Measurements from ENCODE around the gene DIS3L2. TPM values are rescaled to one million over a fixed set of nuclear protein-coding genes. Genes with fewer than 3 reads are reported as not detected.
A peak's percentile ranks its signal among the peaks of the same experiment; 100 is the strongest.

The DIS3L2 gene
- total and polyA plus RNA-seq, 2 experiments from 2014 or later = 15.2 to 25.3 TPM

GRCh38 chr2:232139786-232140562 lies 178.5 kb downstream of the DIS3L2 start (continued):
- TF ChIP-seq ZNF462 (CRISPR knock-in tag; IDR thresholded peaks at IDR 0.05) (no peak), POLR2AphosphoS5 (IDR thresholded peaks at IDR 0.05; ENCODE audit: low read depth) (no peak), CTCF (conservative IDR thresholded peaks at IDR 0.05; ENCODE audit: low read depth in 2 of 2) (no peak), STAT1 (IDR thresholded peaks at IDR 0.05; ENCODE audit: unreplicated experiment) (no peak), JUNB (IDR thresholded peaks at IDR 0.05; ENCODE audit: unreplicated experiment) (no peak)

GRCh38 chr2:232141591-232141990 lies 180.1 kb downstream of the DIS3L2 start:
- Histone ChIP-seq H3K27me3 (ENCODE audit: insufficient read depth) (no peaks in the 10 kb centered on the region), H4K20me1 (replicated peaks; ENCODE audit: insufficient read depth) (no peaks in the 10 kb centered on the region), H3K36me3 (ENCODE audit: insufficient read depth) (no peaks in the 10 kb centered on the region), H3K4me2 (no peak overlapping the region), H3K4me3 (no peak overlapping the region), H3K79me2 (replicated peaks; ENCODE audit: insufficient read depth) (no peaks in the 10 kb centered on the region), H3F3A (replicated peaks; ENCODE audit: low read depth) (no peaks in the 10 kb centered on the region), H3K4me1 (ENCODE audit: insufficient read depth) (no peaks in the 10 kb centered on the region), H3K27ac (ENCODE audit: low read depth) (no peak overlapping the region), H3K9me2 (ENCODE audit: insufficient read depth) (no peaks in the 10 kb centered on the region), H2AFZ (no peak overlapping the region)
- Mint-ChIP-seq H3K27me3 (ENCODE audit: insufficient read depth, low read depth, poor library complexity) (no peaks in the 10 kb centered on the region), H3K9me3 (no peaks in the 10 kb centered on the region), H3K4me3 (no peak overlapping the region), H3K27ac (0 out of 2 replicates have a peak overlapping the region, but pooled peaks have one; percentile 17), H3K4me1 (peaks cover 3% of the 10 kb centered on the region; the same call in 1 of the 3 replicates), H3K36me3 (ENCODE audit: low read depth) (no peaks in the 10 kb centered on the region)
- DNase-seq (ENCODE audit: low spot score) (no peak), ATAC-seq (peak; percentile 34; the same call in 1 of the 3 replicates)
- TF ChIP-seq ZNF331 (CRISPR knock-in tag; IDR thresholded peaks at IDR 0.05; ENCODE audit: low read depth) (no peak), EZH2phosphoT487 (IDR thresholded peaks at IDR 0.05; ENCODE audit: unreplicated experiment) (no peak), JUNB (IDR thresholded peaks at IDR 0.05; ENCODE audit: unreplicated experiment) (no peak), ZNF114 (CRISPR knock-in tag; IDR thresholded peaks at IDR 0.05) (no peak), ETS1 (IDR thresholded peaks at IDR 0.05) (no peak), STAT1 (IDR thresholded peaks at IDR 0.05; ENCODE audit: unreplicated experiment) (no peak), NANOG (IDR thresholded peaks at IDR 0.05; ENCODE audit: borderline replicate concordance) (no peak)
